ENCODE results near the gene LZTFL1. TPM values are rescaled to one million over a fixed set of nuclear protein-coding genes. Genes with fewer than 3 reads are reported as not detected.

The LZTFL1 gene
- total and polyA plus RNA-seq, 8 donors: 17.0 to 66.8 (median 50.8) TPM

DNA sequence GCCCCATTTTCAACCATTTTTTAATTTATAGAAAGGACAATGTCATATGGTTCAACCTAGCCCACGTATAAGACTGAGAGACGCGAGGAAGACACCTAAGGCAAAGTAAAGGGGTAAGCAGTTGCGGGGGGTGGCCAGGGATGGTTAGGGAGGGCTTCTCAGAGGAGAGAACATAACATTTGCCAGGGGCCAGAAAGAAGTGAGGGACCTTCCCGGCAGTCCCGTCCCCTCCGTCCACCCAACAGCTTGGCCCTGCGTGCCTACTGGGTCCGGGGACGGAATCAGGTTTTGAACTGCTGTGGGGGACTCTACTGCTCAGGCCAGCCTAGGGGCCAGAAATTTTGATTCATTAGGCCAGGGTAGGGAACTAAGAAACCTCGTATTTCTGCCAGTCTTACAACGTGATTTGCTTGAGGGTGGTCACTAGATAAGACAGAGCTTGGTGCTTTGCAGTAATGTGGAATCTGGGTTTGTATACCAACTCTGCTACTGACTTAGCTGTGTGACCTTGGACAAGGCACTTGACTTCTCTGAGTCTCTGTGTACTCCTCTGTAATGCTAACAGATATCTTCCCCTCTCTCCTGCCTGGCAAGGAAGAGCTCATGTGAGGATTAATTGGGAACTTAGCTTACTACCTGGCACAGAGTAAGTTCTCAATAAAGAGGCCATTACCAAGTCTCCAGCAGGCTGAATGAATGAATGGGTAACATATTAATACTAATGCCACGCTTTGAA lies 44.8 kb downstream of the LZTFL1 start:
- ATAC-seq (no peak), DNase-seq (no peak)
- H3K4me1 ChIP-seq: peaks cover 10 to 16% of the 10 kb centered on the region in 2 donors
- H3K27ac ChIP-seq: no peak overlapping the region
- peaks cover 32 to 66% of the 10 kb centered on the region in 2 donors for H3K27me3 ChIP-seq
- intact Hi-C loops (cut with DNase I): no loop called here
- H3K4me3 ChIP-seq: peak overlapping the region; percentile 32 to 47
- TF ChIP-seq, protein P1, sequence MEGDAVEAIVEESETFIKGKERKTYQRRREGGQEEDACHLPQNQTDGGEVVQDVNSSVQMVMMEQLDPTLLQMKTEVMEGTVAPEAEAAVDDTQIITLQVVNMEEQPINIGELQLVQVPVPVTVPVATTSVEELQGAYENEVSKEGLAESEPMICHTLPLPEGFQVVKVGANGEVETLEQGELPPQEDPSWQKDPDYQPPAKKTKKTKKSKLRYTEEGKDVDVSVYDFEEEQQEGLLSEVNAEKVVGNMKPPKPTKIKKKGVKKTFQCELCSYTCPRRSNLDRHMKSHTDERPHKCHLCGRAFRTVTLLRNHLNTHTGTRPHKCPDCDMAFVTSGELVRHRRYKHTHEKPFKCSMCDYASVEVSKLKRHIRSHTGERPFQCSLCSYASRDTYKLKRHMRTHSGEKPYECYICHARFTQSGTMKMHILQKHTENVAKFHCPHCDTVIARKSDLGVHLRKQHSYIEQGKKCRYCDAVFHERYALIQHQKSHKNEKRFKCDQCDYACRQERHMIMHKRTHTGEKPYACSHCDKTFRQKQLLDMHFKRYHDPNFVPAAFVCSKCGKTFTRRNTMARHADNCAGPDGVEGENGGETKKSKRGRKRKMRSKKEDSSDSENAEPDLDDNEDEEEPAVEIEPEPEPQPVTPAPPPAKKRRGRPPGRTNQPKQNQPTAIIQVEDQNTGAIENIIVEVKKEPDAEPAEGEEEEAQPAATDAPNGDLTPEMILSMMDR (IDR thresholded peaks at IDR 0.05): no peak
- H3K36me3 ChIP-seq: no peaks in the 10 kb centered on the region
- H3K9me3 ChIP-seq: no peaks in the 10 kb centered on the region

DNA sequence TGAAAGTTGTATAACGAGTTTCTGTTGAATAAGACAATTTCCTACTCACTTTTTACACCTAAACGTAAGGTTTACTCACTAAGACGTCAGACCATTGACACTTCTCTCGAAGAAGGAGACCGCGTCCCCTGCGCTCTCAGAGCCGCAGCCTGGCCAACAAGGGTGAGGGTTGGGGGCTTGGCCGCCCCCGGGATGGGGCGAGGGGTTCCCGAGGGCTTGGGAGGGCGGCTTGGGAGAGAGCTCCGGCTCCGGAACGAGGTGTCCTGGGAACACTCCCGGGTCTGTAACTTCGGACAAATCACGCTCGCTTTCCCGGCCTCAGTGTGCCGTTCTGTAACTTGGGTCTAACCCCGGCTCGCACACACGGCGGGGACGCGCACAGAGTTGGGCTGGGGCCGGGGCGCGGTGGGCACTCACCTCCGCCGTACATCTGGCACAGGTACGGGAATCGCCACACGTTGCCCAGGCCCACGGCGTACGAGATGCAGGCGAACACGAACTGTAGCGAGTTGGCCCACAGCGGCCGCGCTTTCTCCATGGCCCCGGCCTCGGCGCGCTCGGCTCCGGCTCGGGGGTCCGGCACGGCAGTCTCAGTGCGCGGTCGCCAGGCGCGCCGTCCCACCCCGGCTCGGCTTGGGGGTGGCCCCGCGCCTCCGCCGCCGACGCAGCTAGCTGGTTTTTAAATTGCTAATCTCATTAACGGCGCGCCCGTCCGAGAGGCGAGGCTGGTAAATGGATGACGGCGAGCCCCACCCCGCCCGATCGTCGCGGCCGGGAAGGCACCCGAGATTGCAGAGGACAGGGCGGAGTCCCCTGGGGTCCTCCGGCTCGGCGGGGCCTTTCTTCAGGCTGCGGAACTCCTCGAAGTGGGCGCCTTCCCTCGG lies 45.8 kb downstream of the LZTFL1 start, which contains the start of gene SLC6A20:
SLC6A20 (minus strand) TSS at position 655 of the 884 bp plus-strand sequence; CDS start at position 538, 117 bp downstream.
- H3K27ac ChIP-seq: no peak within 1 kb of the TSS
- ATAC-seq (peak; percentile 56), DNase-seq (peak in 2 of 4 donors; percentile 53 to 74)
- no peaks in the 10 kb centered on the region for H3K9me3 ChIP-seq
- H3K4me3 ChIP-seq: peak within 1 kb of the TSS; percentile 32 to 47
- intact Hi-C loops (cut with DNase I): no loop called here
- peaks cover 32 to 66% of the 10 kb centered on the region in 2 donors for H3K27me3 ChIP-seq
- H3K36me3 ChIP-seq: no peaks in the 10 kb centered on the region
- peaks cover 10 to 16% of the 10 kb centered on the region in 2 donors for H3K4me1 ChIP-seq
- TF ChIP-seq, protein P1 (IDR thresholded peaks at IDR 0.05): no peak

DNA sequence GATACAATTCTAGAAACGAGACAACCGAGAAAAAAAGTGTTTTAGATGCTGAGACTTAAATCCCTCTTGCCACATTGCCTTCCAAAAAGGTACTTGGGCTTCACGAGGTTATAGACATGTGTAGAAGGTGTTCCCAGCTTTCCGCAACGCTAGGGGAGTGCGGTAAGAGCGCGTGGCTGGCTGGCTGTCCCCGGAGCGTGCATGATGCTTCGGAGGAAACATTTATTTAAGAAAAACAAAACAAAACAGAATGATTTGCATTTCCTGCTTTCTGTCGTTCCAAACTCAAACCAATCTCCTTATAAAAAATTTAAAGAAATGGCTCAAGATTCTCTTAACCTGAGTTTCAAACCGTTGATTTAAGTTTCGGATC lies 46.4 kb downstream of the LZTFL1 start:
- Histone ChIP-seq H3K27me3 (peaks cover 32 to 66% of the 10 kb centered on the region in 2 donors), H3K27ac (no peak overlapping the region), H3K36me3 (no peaks in the 10 kb centered on the region), H3K4me1 (peaks cover 10 to 16% of the 10 kb centered on the region in 2 donors), H3K4me3 (peak overlapping the region; percentile 32 to 47), H3K9me3 (no peaks in the 10 kb centered on the region)
- peak; percentile 52 for ATAC-seq
- DNase-seq: peak in 1 of 4 donors; percentile 34
- intact Hi-C loops (cut with DNase I): no loop called here
- TF ChIP-seq, protein P1 (IDR thresholded peaks at IDR 0.05): no peak

DNA sequence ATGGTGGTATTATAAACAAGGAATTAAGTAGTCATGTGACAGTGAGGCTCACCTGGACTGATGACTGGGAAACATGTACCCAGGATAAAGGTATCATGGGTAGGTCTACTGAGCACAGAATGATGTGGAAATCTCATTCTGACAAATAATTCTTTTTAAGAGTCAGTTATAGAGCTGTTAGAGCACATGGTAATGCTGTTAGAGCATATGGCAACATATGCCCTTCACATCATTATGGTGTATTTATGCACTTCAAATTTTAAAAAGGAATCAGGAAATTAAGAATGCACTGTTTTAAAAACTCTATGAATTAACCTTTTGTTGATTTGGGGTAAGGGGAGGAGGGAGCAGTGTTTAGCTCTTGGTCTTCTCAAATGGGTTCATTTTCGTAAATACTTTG lies 47.3 kb downstream of the LZTFL1 start:
- H3K9me3 ChIP-seq: peaks cover 0 to 5% of the 10 kb centered on the region in 2 donors
- H3K27ac ChIP-seq: no peak overlapping the region
- peaks cover 32 to 60% of the 10 kb centered on the region in 2 donors for H3K27me3 ChIP-seq

More for the DNA sequence above, 47.3 kb downstream of the LZTFL1 start:
- H3K36me3 ChIP-seq: no peaks in the 10 kb centered on the region
- peaks cover 10 to 16% of the 10 kb centered on the region in 2 donors for H3K4me1 ChIP-seq
- H3K4me3 ChIP-seq: no peak overlapping the region
- DNase-seq (no peak), ATAC-seq (no peak)
- intact Hi-C loops (cut with DNase I): no loop called here
- TF ChIP-seq, protein P1 (IDR thresholded peaks at IDR 0.05): no peak

All from left lung (tissue), 10 donors.